HG02852 (cell line): ENCODE data around the gene LRRC4C.

Source experiments
- ATAC-seq: cut with Tn5 transposase; IDR thresholded peaks from one replicate; pipeline ENCODE4 v1.9.1; 2021; ENCODE audit warnings: mild to moderate bottlenecking, moderate library complexity; ENCODE audit not compliant: unreplicated experiment

LRRC4C gene

DNA sequence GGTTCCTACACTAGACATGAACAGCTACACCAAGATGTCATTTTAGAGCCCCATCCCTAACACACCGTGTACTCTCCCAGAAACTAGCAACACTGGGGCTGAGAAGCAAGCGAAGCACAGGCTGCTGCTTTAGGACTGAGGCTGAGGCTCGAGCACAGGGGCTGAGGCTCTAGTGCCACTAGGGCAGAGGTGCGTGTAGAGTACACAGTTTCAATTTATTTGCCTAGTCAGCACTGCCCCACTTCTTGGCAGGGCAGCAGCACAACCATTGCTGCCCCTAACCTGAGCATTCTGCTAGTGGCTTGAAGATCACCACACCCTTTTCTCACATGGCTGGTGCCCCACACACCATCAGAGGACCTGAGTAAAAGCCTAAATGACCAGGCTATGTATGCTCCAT lies 713.2 kb downstream of the LRRC4C start:
- no peak for ATAC-seq

- no peak for ATAC-seq
Observed at GRCh38 chr11:40732132-40732531, 727.3 kb downstream of the LRRC4C start.

DNA sequence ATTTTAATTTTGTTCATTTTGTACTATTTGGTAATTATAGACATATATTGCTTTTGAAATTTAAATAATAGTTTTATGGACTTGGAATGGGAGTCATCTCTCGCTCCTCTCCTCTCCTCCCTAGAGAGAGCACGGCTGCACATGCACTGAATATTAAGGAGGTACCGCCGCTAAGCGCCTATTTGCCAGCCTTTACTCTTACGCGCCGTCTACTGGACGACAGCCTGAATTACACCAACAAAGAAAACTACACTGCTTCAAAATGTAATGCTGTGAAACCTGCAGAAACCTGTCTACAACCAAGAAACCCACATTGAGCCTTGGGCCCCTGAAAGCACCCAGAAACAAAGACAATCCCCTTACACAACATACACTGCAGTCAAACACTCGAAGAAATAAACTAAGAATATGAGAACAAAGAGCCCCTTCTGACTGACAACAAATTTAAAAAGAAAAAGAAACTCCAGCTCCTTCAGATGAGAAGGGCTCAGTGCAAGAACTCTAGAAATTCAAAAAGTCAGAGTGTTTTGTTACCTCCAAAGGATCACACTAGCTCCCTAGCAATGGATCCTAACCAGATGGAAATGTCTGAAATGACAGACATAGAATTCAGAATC lies 737.2 kb downstream of the LRRC4C start:
- no peak for ATAC-seq

DNA sequence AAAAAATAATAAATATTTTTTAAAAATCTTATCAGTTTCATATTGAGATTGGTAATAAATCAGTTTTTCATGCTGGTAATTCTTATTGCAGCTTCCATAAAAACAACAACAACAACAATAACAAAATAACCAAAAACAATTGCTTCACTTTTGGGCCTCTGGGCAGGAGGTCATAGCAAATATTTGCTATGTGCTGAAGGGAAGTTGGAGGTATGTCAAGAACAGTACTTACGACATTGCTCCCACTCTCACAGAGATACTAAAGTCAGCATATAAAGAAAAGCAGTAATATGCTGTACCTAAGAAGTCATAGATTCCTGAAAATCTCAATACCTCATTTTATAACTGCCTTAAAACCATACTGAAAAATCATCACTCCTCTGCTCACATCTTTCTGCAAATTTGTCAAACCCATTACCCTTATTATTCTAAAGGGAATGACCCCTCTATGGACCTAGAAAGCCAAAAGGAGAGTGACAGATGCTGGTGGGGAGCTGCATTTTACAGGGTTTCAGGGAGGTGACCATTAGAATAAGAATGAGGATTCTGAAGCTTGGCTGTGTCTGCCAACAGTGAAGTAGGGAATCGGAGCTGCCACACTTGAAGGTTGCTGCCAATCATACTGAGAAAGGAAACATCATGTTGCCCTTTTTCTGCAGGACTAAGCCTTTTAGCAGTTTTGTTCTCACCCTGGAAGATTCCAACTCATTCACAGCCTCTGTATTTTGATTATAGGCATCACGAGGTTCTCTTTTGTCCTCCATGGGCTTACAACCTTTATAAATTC lies 742.9 kb downstream of the LRRC4C start:
- ATAC-seq = no peak

GRCh38 chr11:40713083-40713482 lies 746.4 kb downstream of the LRRC4C start:
- no peak for ATAC-seq

DNA sequence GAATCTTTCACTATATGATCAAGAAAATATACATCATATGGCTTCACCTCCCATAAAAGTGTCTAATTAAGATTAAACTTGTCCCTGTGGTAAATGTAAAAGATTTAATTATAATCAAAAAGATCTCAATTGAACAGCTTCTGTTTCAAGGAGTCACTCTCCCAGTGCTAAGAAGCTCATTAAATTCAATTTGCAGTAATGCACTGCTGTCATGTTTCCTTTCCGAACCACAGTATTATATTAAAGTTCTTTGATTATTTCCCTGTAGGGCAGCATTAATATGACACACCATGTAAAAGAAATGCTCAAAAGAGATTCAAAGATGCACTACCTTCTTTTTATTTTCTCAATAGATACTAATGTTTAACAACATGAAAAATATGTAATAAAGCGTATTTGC lies 758.4 kb downstream of the LRRC4C start:
- ATAC-seq = no peak

DNA sequence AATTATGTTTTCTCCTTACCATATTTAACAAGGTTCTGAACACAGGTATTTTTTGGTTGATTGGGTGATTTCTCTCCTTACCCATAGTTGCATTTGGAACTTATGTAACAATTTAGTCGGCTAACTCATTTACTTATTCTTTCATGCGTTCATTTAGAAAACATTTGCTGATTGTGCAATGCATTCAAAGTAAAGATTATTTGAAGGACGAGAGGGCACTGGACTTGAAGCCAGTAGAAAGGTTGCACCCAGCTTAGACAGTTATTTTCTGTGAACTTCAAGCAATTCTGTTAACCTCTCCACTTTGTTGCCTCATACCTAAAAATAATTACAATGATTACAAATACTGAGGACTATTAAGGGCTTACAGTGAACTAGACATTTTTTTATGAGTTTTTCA lies 769.6 kb downstream of the LRRC4C start:
- ATAC-seq = no peak

DNA sequence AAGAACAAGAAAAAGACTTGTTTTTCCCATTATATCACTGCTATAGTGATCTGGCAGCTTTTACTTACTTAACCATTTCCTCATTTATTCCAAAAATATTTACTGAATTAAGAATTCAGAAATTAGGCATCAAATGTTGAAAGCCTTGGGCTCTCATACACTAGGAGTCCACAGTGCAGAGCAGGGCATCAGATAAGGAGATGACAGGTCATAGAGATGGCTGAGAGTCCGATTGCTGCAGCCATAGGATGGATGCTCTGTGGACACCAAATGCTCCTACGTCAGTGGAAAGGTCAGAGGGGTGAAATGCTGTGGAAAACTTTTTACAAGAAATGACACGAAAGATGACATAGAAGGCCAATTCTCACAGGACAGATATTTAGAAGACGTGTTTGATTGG lies 771.1 kb downstream of the LRRC4C start:
- ATAC-seq = no peak

- ATAC-seq = no peak
Observed at GRCh38 chr11:40686765-40687164, 772.7 kb downstream of the LRRC4C start.

GRCh38 chr11:40683010-40683409 lies 776.4 kb downstream of the LRRC4C start:
- ATAC-seq = no peak

- ATAC-seq = no peak
Observed at GRCh38 chr11:40679276-40679675, 780.2 kb downstream of the LRRC4C start.

DNA sequence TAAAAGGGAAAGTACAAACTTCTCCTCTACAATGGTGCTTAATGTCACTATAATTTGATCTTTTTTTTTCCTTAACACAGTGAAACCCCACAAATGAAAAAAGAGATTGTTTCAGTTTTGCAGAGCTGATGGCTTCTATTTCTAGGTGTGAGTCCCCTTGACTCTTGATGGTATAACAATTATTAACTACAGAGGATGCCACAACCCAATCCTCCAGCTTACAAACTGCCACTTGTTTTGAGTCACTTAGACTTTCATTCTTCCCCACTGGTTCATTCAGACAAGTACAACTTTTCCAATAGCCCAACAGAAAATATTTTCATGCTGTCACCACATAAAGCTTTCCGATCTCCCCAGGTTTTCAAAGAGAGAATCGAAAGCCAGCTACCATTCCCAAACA lies 812.2 kb downstream of the LRRC4C start:
- no peak for ATAC-seq

DNA sequence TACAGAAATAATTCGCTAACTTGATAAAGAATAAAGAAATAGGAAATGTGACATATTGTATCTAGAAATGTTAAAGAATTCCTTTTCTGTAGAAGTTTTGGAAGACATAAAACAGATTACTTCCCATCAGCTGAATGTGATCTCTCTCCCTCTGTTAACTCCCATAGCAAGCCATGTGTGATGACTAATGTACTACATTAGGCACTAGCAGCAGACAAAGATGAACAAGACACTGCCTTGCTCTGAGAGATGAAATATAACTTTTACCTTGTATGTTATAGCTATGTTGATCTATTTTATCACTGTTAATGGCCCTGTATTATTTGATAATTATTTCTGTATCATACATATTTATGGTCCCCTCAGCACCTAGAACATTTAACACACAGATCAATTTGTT lies 817.2 kb downstream of the LRRC4C start:
- ATAC-seq = no peak

GRCh38 chr11:40619654-40620053 lies 839.8 kb downstream of the LRRC4C start:
- ATAC-seq = no peak

- ATAC-seq = no peak
Observed at GRCh38 chr11:40606800-40607199, 852.7 kb downstream of the LRRC4C start.

- ATAC-seq = no peak
Observed at GRCh38 chr11:40602866-40603552, 856.4 kb downstream of the LRRC4C start.

DNA sequence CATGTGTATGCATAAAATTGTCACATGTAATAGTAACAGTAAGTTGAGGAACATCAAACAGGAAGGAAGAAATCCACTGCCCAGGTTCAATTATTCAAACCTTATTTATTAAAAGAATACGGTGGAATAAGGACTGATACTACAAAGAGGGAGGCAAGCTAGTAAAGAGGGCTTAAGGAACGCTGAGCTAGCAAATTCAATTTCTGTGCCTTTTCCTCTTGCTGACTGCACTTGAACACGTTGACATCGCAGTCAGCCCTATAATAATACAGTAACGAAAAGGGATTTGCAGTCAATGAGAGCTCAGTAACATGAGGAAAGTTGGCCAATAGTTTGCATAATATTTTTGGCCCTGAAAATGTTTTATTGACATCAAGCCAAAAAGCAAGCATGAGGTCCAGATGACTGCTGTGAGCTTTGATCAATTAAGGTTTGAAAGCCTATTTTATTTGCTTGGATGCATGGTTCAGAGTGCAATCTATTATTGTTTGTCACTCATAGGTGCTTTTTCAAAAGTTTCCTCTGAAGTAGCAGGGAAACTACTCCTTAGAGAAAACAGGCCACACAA lies 861.8 kb downstream of the LRRC4C start:
- ATAC-seq = no peak

GRCh38 chr11:40573254-40573891 lies 886.1 kb downstream of the LRRC4C start:
- no peak for ATAC-seq

GRCh38 chr11:40569947-40570531 lies 889.4 kb downstream of the LRRC4C start:
- ATAC-seq = no peak

GRCh38 chr11:40567392-40567791 lies 892.1 kb downstream of the LRRC4C start:
- ATAC-seq = no peak

DNA sequence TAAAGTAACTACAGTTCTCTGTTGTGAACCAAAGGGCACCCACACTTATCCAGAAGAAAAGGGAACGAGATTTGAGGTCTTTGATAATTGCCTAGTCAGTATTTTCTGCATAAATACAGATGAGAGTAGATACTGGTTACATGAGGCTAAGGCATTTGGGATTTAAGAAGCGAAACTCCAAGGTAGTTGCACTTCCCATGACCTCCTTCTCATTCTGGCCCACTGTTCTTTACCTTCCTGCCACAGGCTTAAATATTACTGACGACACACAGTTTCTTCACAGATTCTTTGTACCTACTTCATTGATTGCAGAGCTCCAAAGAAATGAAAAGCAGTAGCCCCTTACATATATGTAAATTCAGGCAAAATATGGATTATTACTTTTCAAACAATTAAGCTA lies 915.3 kb downstream of the LRRC4C start:
- no peak for ATAC-seq
